ENCODE results near the gene BRD4.

The BRD4 gene

GRCh38 chr19:15199661-15200552 is 132.4 kb downstream of the BRD4 start:
- Histone ChIP-seq H3K9me3 (ENCODE audit: insufficient read depth, low read length, severe bottlenecking) (no peaks in the 10 kb centered on the region), H3K27ac (ENCODE audit: low read length) (peak overlapping the region; percentile 91), H4K20me1 (ENCODE audit: insufficient read depth, low read length) (peaks cover 30% of the 10 kb centered on the region), H3K4me3 (ENCODE audit: low read depth in 1 of 2, low read length in 2 of 2) (peak overlapping the region; percentile 90 to 94; a peak in 3 of 4 replicates), H3K4me2 (ENCODE audit: insufficient read depth, low read length) (peak overlapping the region; percentile 85), H3K9ac (ENCODE audit: low read depth, low read length) (peak overlapping the region; percentile 93), H3K79me2 (ENCODE audit: insufficient read depth, low read length) (peaks cover 42% of the 10 kb centered on the region), H2AFZ (ENCODE audit: low read depth, low read length) (peak overlapping the region; percentile 54), H3K36me3 (ENCODE audit: insufficient read depth, low read length) (peaks cover 30% of the 10 kb centered on the region), H3K4me1 (ENCODE audit: insufficient read depth, low read length) (peaks cover 51% of the 10 kb centered on the region), H3K27me3 (ENCODE audit: insufficient read depth, low read length, poor library complexity) (no peaks in the 10 kb centered on the region)
- DNase-seq, result peak; percentile 79
- TF ChIP-seq CTCF (IDR thresholded peaks at IDR 0.05; ENCODE audit: borderline replicate concordance, extremely low read depth, low read length, poor library complexity, severe bottlenecking), result no peak
- TF ChIP-seq EZH2 (IDR thresholded peaks at IDR 0.05; ENCODE audit: borderline replicate concordance, low read depth, low read length, severe bottlenecking), result no peak
- peak; percentile 2; the same call in 1 of the 3 replicates for ATAC-seq (ENCODE audit: insufficient read depth, low read depth)

GRCh38 chr19:15198951-15199660 is 133.2 kb downstream of the BRD4 start:
- Histone ChIP-seq H3K4me3 (ENCODE audit: low read depth in 1 of 2, low read length in 2 of 2) (peak overlapping the region in 1 of 2 experiments; percentile 90; a peak in 2 of 4 replicates), H3K79me2 (ENCODE audit: insufficient read depth, low read length) (peaks cover 50% of the 10 kb centered on the region), H3K4me1 (ENCODE audit: insufficient read depth, low read length) (peaks cover 52% of the 10 kb centered on the region), H3K9ac (ENCODE audit: low read depth, low read length) (peak overlapping the region; percentile 93), H4K20me1 (ENCODE audit: insufficient read depth, low read length) (peaks cover 38% of the 10 kb centered on the region), H2AFZ (ENCODE audit: low read depth, low read length) (no peak overlapping the region), H3K36me3 (ENCODE audit: insufficient read depth, low read length) (peaks cover 36% of the 10 kb centered on the region), H3K9me3 (ENCODE audit: insufficient read depth, low read length, severe bottlenecking) (no peaks in the 10 kb centered on the region), H3K27me3 (ENCODE audit: insufficient read depth, low read length, poor library complexity) (no peaks in the 10 kb centered on the region), H3K4me2 (ENCODE audit: insufficient read depth, low read length) (peak overlapping the region; percentile 85), H3K27ac (ENCODE audit: low read length) (peak overlapping the region; percentile 91)
- DNase-seq (peak; percentile 23), ATAC-seq (ENCODE audit: insufficient read depth, low read depth) (no peak)
- TF ChIP-seq EZH2 (IDR thresholded peaks at IDR 0.05; ENCODE audit: borderline replicate concordance, low read depth, low read length, severe bottlenecking) (no peak), CTCF (IDR thresholded peaks at IDR 0.05; ENCODE audit: borderline replicate concordance, extremely low read depth, low read length, poor library complexity, severe bottlenecking) (no peak)

- Histone ChIP-seq H3K27me3 (ENCODE audit: insufficient read depth, low read length, poor library complexity) (no peaks in the 10 kb centered on the region), H3K4me1 (ENCODE audit: insufficient read depth, low read length) (peaks cover 52% of the 10 kb centered on the region), H3K9ac (ENCODE audit: low read depth, low read length) (peak overlapping the region; percentile 42), H3K36me3 (ENCODE audit: insufficient read depth, low read length) (peaks cover 45% of the 10 kb centered on the region), H4K20me1 (ENCODE audit: insufficient read depth, low read length) (peaks cover 39% of the 10 kb centered on the region), H3K4me3 (ENCODE audit: low read depth in 1 of 2, low read length in 2 of 2) (peak overlapping the region in 1 of 2 experiments; percentile 45; a peak in 2 of 4 replicates), H3K4me2 (ENCODE audit: insufficient read depth, low read length) (peak overlapping the region; percentile 51), H3K9me3 (ENCODE audit: insufficient read depth, low read length, severe bottlenecking) (no peaks in the 10 kb centered on the region), H3K79me2 (ENCODE audit: insufficient read depth, low read length) (peaks cover 58% of the 10 kb centered on the region), H3K27ac (ENCODE audit: low read length) (peak overlapping the region; percentile 91), H2AFZ (ENCODE audit: low read depth, low read length) (no peak overlapping the region)
- ATAC-seq (ENCODE audit: insufficient read depth, low read depth), result peak; percentile 25
- TF ChIP-seq CTCF (IDR thresholded peaks at IDR 0.05; ENCODE audit: borderline replicate concordance, extremely low read depth, low read length, poor library complexity, severe bottlenecking) (no peak), EZH2 (IDR thresholded peaks at IDR 0.05; ENCODE audit: borderline replicate concordance, low read depth, low read length, severe bottlenecking) (no peak)
- DNase-seq, result no peak
Observed at GRCh38 chr19:15197942-15198341, 134.4 kb downstream of the BRD4 start.

Measured in DND-41 (cell line).